Thyroid gland (tissue), 4 donors: Measurements from ENCODE around the gene ATP5F1D.

Experiments used
- POLR2A ChIP-seq, 2 donors: fragments of 450-650 bp; IDR thresholded peaks; one replicate each; pipeline ENCODE4 v1.6.1; 2017; ENCODE audit warnings: antibody characterized with exemption in 2 of 2, mild to moderate bottlenecking in 2 of 2, moderate library complexity in 1 of 2
- TF ChIP-seq, protein P1 (sequence below), 6 experiments: fragments of 200-600 bp in 3 of 6; fragments of 450-650 bp in 3 of 6; sonication (generic) in 3 of 6; IDR thresholded peaks; one replicate each; pipeline ENCODE4 v1.5.1; 2016 to 2019; ENCODE audit warnings: antibody characterized with exemption in 6 of 6, mild to moderate bottlenecking in 2 of 6, inconsistent platforms in 1 of 6, moderate library complexity in 1 of 6

GRCh38 chr19:1275260-1275975, 33.9 kb downstream of the ATP5F1D start, which contains the start of gene FAM174C:
- TF ChIP-seq, protein P1, sequence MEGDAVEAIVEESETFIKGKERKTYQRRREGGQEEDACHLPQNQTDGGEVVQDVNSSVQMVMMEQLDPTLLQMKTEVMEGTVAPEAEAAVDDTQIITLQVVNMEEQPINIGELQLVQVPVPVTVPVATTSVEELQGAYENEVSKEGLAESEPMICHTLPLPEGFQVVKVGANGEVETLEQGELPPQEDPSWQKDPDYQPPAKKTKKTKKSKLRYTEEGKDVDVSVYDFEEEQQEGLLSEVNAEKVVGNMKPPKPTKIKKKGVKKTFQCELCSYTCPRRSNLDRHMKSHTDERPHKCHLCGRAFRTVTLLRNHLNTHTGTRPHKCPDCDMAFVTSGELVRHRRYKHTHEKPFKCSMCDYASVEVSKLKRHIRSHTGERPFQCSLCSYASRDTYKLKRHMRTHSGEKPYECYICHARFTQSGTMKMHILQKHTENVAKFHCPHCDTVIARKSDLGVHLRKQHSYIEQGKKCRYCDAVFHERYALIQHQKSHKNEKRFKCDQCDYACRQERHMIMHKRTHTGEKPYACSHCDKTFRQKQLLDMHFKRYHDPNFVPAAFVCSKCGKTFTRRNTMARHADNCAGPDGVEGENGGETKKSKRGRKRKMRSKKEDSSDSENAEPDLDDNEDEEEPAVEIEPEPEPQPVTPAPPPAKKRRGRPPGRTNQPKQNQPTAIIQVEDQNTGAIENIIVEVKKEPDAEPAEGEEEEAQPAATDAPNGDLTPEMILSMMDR (IDR thresholded peaks at IDR 0.05) = peak in 1 of 6 experiments; percentile 20
- TF ChIP-seq POLR2A (IDR thresholded peaks at IDR 0.05) = peak in 1 of 2 donors; percentile 89
